NB4 (cell line): ENCODE measurements around the gene MAD1L1.

ENCODE experiments used
- DNase-seq: peaks from one replicate; pipeline ENCODE4 v3.0.0; 2010; ENCODE audit warnings: low read depth
- H3K4me3 ChIP-seq: one replicate; pipeline ENCODE4 v1.5.1; 2011; ENCODE audit warnings: mild to moderate bottlenecking, low read depth, low read length, moderate library complexity
- MYC ChIP-seq: IDR thresholded peaks from 2 replicates; pipeline ENCODE4 v1.6.1; 2011; ENCODE audit warnings: low read depth, low read length
- POLR2A ChIP-seq: IDR thresholded peaks from 2 replicates; pipeline ENCODE4 v1.6.1; 2011; ENCODE audit warnings: mild to moderate bottlenecking; ENCODE audit not compliant: insufficient read length; ENCODE audit errors: extremely low read depth
- TF ChIP-seq, protein P1 (sequence below): IDR thresholded peaks from 2 replicates; pipeline ENCODE4 v1.6.1; 2011; ENCODE audit warnings: low read depth, low read length
- TF ChIP-seq, protein P2 (sequence below): IDR thresholded peaks from one replicate; pipeline ENCODE4 v1.5.1; 2012; ENCODE audit warnings: low read depth, low read length

Gene MAD1L1

DNA sequence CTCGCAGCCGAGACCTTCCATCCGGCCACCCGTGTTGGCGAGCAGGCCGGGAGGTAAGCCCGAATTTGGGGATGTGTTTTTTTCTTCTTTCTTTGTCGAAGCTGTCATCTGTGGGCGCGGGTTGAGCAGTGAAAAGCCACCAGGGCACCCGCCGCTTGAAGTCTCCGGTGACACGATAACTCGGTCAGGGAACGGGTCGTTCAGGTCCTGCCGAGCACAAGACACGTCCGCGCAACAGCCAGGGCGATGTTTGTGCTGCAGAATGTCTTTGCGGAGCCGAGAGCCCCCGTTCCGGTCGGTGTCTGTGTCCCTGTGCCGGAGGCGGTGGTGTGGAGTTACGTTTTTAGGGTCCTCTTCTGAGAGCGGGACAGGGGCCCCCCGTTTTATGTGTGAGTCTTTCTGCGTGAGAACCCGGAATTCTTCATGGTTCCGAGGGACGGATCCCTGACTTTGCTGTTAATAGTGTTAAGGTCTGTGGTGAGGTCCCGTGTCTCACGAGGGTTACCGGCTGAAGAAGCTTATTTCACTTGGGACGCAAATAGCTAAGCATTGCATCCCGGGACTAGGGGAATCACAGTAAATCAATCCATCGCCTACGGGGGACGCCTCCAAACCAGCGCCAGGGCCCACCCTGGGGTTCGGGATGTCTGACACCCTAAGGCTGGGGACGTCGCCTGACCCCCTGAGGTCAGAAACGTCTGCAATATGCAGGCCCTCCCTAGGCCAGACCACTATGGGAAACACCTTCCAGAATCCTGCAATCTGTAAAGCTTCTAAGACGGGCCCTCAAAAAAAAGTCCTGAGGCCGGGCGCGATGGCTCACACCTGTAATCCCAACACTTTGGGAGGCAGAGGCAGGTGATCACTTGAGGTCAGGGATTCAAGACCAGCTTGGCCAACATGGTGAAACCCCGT, 463.2 kb downstream of the MAD1L1 start:
- TF ChIP-seq MYC = no peak
- TF ChIP-seq, protein P1, sequence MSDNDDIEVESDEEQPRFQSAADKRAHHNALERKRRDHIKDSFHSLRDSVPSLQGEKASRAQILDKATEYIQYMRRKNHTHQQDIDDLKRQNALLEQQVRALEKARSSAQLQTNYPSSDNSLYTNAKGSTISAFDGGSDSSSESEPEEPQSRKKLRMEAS = no peak
- TF ChIP-seq POLR2A = no peak
- TF ChIP-seq, protein P2, sequence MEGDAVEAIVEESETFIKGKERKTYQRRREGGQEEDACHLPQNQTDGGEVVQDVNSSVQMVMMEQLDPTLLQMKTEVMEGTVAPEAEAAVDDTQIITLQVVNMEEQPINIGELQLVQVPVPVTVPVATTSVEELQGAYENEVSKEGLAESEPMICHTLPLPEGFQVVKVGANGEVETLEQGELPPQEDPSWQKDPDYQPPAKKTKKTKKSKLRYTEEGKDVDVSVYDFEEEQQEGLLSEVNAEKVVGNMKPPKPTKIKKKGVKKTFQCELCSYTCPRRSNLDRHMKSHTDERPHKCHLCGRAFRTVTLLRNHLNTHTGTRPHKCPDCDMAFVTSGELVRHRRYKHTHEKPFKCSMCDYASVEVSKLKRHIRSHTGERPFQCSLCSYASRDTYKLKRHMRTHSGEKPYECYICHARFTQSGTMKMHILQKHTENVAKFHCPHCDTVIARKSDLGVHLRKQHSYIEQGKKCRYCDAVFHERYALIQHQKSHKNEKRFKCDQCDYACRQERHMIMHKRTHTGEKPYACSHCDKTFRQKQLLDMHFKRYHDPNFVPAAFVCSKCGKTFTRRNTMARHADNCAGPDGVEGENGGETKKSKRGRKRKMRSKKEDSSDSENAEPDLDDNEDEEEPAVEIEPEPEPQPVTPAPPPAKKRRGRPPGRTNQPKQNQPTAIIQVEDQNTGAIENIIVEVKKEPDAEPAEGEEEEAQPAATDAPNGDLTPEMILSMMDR = no peak
- DNase-seq = no peak
- no peak overlapping the region for H3K4me3 ChIP-seq

DNA sequence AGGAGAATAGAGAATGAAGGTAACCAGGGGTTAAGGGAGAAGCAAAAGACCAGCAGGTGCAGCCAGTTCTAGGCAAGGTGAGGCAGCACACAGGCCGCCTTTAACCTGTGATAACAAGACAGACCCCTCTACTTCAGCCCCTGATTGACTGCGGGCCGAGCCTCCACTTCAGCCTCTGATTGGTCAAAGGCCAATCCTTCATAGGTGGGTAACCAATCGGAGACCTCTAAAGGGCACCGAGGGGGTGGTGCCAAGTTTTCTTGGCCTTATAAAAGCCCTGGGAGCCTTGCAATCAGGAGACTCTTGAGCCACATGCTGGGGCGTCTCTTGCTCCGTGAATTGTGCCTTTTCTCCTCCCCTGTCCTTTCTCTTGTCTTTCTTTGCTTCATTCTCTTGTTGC, 463.9 kb downstream of the MAD1L1 start:
- TF ChIP-seq, protein P1 = no peak
- TF ChIP-seq POLR2A = no peak
- TF ChIP-seq, protein P2 = no peak
- no peak for TF ChIP-seq MYC
- no peak for DNase-seq

DNA sequence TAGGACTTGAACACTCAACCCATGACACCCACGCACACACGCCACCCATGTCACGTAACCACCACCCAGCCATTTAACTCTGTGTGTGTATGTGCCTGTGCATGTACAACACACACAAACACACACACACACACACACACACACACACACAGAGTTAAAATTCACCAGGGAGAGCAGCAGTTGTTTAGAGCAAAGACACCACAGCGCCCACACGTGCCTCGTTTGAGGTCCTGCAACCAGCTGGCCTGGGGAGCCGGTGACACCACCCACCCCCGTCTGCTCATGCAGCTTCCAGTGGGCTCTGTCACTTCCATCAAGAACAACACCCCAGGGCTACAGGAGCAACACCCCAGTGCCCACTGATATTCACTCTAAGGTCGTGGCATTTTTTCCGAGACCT, 465.2 kb downstream of the MAD1L1 start:
- no peak overlapping the region for H3K4me3 ChIP-seq
- TF ChIP-seq, protein P2 = peak; percentile 45
- TF ChIP-seq POLR2A (no peak), MYC (no peak)
- TF ChIP-seq, protein P1 = peak; percentile 57
- DNase-seq = peak; percentile 54

More for the DNA sequence above, 463.9 kb downstream of the MAD1L1 start:
- H3K4me3 ChIP-seq = no peak overlapping the region
